ENCODE measurements around the gene RFESD.

The RFESD gene

DNA sequence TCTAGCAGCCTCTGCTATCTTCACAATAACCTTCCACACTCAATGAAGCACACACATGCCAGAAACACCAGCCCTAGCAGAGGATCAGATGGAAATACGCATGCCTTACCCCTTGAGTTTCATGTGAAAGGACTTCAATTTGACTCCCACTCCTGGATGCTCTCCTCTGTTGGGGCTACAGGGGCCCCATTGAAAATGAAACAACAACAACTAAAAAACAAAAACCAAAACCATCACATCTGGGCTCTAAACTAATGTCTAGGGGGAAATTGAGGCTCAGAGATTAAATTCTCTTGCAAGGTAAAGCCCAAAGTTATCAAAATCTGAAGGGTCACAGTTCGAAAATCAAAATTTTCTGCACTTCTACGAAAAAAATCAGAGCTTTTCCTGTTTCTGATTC is 7.9 kb upstream of the RFESD start:
- no peak overlapping the region for H3K27ac ChIP-seq (ENCODE audit: low read depth, low read length)
- H3K4me3 ChIP-seq (ENCODE audit: low read depth, low read length) = no peak overlapping the region
- no peak overlapping the region for H2BK5ac ChIP-seq (ENCODE audit: low read depth, low read length, poor library complexity)
- H3K14ac ChIP-seq (ENCODE audit: low read length) = no peak overlapping the region
- no CpG with 5 or more reads among the region's 3 CpGs for WGBS (ENCODE audit: extremely low coverage, insufficient coverage, insufficient read length)
- no peak overlapping the region for H2BK120ac ChIP-seq (ENCODE audit: insufficient read depth, low read length, poor library complexity)
- no peaks in the 10 kb centered on the region for H3K79me2 ChIP-seq (ENCODE audit: control insufficient read depth, insufficient read depth, low read length, poor library complexity)
- H3K9ac ChIP-seq (ENCODE audit: low read length) = no peak overlapping the region
- H3K4ac ChIP-seq (ENCODE audit: low read depth, low read length) = no peak overlapping the region
- H2AFZ ChIP-seq (ENCODE audit: insufficient read depth, low read length, poor library complexity) = no peak overlapping the region
- H3K79me1 ChIP-seq (ENCODE audit: low read length) = no peaks in the 10 kb centered on the region
- DNase-seq = no peak
- no peaks in the 10 kb centered on the region for H3K9me3 ChIP-seq (ENCODE audit: insufficient read depth, low read depth, low read length)
- H3K23ac ChIP-seq (ENCODE audit: low read length) = no peak overlapping the region
- no peak overlapping the region for H3K4me2 ChIP-seq (ENCODE audit: low read length)
- no peaks in the 10 kb centered on the region for H3K36me3 ChIP-seq (ENCODE audit: control insufficient read depth in 1 of 2, insufficient read depth in 2 of 2, low read length in 2 of 2)
- no peak overlapping the region for H4K91ac ChIP-seq (ENCODE audit: low read depth, low read length)
- no peak overlapping the region for H4K8ac ChIP-seq (ENCODE audit: low read depth, low read length)
- H2BK12ac ChIP-seq (ENCODE audit: low read length) = no peak overlapping the region
- no peak overlapping the region for H2AK5ac ChIP-seq (ENCODE audit: low read length)
- no peak overlapping the region for H3K18ac ChIP-seq (ENCODE audit: low read length)
- H3K4me1 ChIP-seq (ENCODE audit: control insufficient read depth in 1 of 2, insufficient read depth in 2 of 2, low read length in 2 of 2) = no peaks in the 10 kb centered on the region
- no peak overlapping the region for H4K12ac ChIP-seq (ENCODE audit: low read depth, low read length)
- no peaks in the 10 kb centered on the region for H3K27me3 ChIP-seq (ENCODE audit: insufficient read depth, low read length)

DNA sequence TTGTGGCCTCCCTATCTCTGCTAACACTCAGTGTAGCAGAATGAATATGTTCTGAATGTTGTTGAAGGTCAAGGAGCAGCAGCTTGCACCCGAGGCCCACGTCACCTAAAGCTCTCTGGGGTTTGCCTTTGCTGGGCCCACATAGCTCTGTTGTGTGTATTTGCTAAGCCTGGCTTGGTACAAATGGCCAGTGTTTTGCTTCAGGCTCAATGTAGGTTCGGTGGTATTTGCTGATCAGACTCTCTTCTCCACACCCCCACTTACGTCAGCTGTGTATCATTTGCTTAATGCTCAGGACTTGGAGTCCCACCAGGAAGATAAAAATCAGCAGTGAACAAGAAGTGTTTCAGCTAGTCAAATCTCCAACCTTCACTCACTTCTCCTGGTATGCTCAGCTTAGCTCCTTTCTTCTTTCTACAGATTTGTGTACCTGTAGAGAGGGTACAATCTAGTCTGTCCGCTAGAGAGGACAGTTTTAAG is 4.8 kb upstream of the RFESD start:
- Histone ChIP-seq H3K36me3 (ENCODE audit: control insufficient read depth in 1 of 2, insufficient read depth in 2 of 2, low read length in 2 of 2) (no peaks in the 10 kb centered on the region), H3K4me2 (ENCODE audit: low read length) (no peak overlapping the region), H3K9me3 (ENCODE audit: insufficient read depth, low read depth, low read length) (no peaks in the 10 kb centered on the region), H3K4me1 (ENCODE audit: control insufficient read depth in 1 of 2, insufficient read depth in 2 of 2, low read length in 2 of 2) (no peaks in the 10 kb centered on the region), H3K23ac (ENCODE audit: low read length) (no peak overlapping the region), H3K4me3 (ENCODE audit: low read depth, low read length) (no peak overlapping the region), H3K18ac (ENCODE audit: low read length) (no peak overlapping the region), H3K79me2 (ENCODE audit: control insufficient read depth, insufficient read depth, low read length, poor library complexity) (no peaks in the 10 kb centered on the region), H4K91ac (ENCODE audit: low read depth, low read length) (no peak overlapping the region), H4K8ac (ENCODE audit: low read depth, low read length) (no peak overlapping the region), H4K12ac (ENCODE audit: low read depth, low read length) (no peak overlapping the region), H2BK120ac (ENCODE audit: insufficient read depth, low read length, poor library complexity) (no peak overlapping the region), H3K27ac (ENCODE audit: low read depth, low read length) (no peak overlapping the region), H2AFZ (ENCODE audit: insufficient read depth, low read length, poor library complexity) (no peak overlapping the region), H3K9ac (ENCODE audit: low read length) (no peak overlapping the region), H2AK5ac (ENCODE audit: low read length) (no peak overlapping the region), H2BK12ac (ENCODE audit: low read length) (no peak overlapping the region), H3K14ac (ENCODE audit: low read length) (no peak overlapping the region), H3K27me3 (ENCODE audit: insufficient read depth, low read length) (no peaks in the 10 kb centered on the region), H2BK5ac (ENCODE audit: low read depth, low read length, poor library complexity) (no peak overlapping the region), H3K4ac (ENCODE audit: low read depth, low read length) (no peak overlapping the region), H3K79me1 (ENCODE audit: low read length) (peaks cover 2% of the 10 kb centered on the region)
- no peak for DNase-seq
- no CpG with 5 or more reads among the region's 5 CpGs for WGBS (ENCODE audit: extremely low coverage, insufficient coverage, insufficient read length)

DNA sequence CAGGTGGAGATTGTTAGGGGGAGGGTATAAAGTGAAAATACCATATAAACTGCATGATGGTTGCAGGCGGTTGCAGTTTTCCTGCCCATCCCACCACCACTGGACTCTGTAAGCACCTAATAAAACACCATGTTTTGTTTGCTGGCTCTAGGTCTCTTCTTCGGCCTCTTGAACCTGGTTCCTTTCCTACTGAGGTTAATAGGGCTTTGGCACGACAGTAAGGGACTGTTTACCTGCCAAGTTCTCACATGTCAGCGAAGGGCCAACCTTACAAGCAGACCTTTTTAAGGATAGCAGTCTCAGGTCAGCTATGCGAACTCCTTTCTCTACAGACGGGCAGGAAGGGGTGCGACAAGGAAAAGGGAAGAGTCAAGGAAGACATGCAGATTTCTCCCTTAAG is 3.4 kb upstream of the RFESD start:
- Histone ChIP-seq H3K14ac (ENCODE audit: low read length) (no peak overlapping the region), H2BK5ac (ENCODE audit: low read depth, low read length, poor library complexity) (no peak overlapping the region), H3K79me2 (ENCODE audit: control insufficient read depth, insufficient read depth, low read length, poor library complexity) (no peaks in the 10 kb centered on the region), H3K4me3 (ENCODE audit: low read depth, low read length) (no peak overlapping the region), H4K12ac (ENCODE audit: low read depth, low read length) (no peak overlapping the region), H2BK12ac (ENCODE audit: low read length) (no peak overlapping the region), H3K79me1 (ENCODE audit: low read length) (peaks cover 6% of the 10 kb centered on the region), H3K27ac (ENCODE audit: low read depth, low read length) (no peak overlapping the region), H3K36me3 (ENCODE audit: control insufficient read depth in 1 of 2, insufficient read depth in 2 of 2, low read length in 2 of 2) (no peaks in the 10 kb centered on the region), H3K18ac (ENCODE audit: low read length) (no peak overlapping the region), H3K23ac (ENCODE audit: low read length) (no peak overlapping the region), H2AK5ac (ENCODE audit: low read length) (no peak overlapping the region), H2BK120ac (ENCODE audit: insufficient read depth, low read length, poor library complexity) (no peak overlapping the region), H4K91ac (ENCODE audit: low read depth, low read length) (no peak overlapping the region), H3K9ac (ENCODE audit: low read length) (no peak overlapping the region), H3K4me1 (ENCODE audit: control insufficient read depth in 1 of 2, insufficient read depth in 2 of 2, low read length in 2 of 2) (peaks cover 0 to 3% of the 10 kb centered on the region in 2 experiments), H3K4me2 (ENCODE audit: low read length) (no peak overlapping the region), H3K9me3 (ENCODE audit: insufficient read depth, low read depth, low read length) (no peaks in the 10 kb centered on the region), H4K8ac (ENCODE audit: low read depth, low read length) (no peak overlapping the region), H3K27me3 (ENCODE audit: insufficient read depth, low read length) (no peaks in the 10 kb centered on the region), H2AFZ (ENCODE audit: insufficient read depth, low read length, poor library complexity) (no peak overlapping the region), H3K4ac (ENCODE audit: low read depth, low read length) (no peak overlapping the region)
- WGBS (ENCODE audit: extremely low coverage, insufficient coverage, insufficient read length) = no CpG with 5 or more reads among the region's 7 CpGs
- no peak for DNase-seq

DNA sequence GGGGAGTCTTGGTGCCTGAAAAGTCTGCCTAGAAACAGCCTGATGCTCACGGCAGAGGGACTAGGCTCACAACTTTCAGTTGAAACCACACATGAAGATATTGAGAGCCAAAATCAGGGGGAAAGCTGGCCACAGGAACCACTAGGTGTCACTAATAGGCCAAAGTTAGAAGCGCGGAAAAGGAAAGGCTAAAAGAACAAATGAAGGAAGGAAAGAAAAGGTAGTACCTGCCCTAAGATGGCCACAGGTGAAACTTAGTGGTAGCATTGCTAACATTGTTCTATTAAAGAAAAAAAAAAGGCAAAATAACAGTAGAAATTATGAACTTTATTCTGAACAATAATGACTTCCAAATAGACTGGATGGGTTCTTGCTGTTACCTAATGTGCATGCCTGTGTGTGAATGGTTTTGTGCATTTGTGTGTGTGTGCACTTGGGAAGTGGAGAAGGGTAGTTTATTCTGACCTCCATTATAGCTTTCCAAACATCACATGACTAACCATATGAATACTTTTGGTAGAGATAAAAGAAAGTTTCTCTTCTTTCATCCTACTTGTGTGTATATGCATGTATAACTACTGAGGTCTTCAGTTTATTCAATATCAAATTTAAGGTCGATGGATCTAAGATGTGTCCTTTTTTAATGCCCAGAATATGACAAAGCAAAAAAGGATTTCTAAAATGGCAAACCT is 2.1 kb upstream of the RFESD start:
- H2BK12ac ChIP-seq (ENCODE audit: low read length) = no peak overlapping the region
- H3K27ac ChIP-seq (ENCODE audit: low read depth, low read length) = no peak overlapping the region
- H3K4me3 ChIP-seq (ENCODE audit: low read depth, low read length) = no peak overlapping the region
- DNase-seq = peak; percentile 21 to 77
- no peaks in the 10 kb centered on the region for H3K79me2 ChIP-seq (ENCODE audit: control insufficient read depth, insufficient read depth, low read length, poor library complexity)
- H4K8ac ChIP-seq (ENCODE audit: low read depth, low read length) = no peak overlapping the region
- H3K4ac ChIP-seq (ENCODE audit: low read depth, low read length) = no peak overlapping the region
- no peaks in the 10 kb centered on the region for H3K36me3 ChIP-seq (ENCODE audit: control insufficient read depth in 1 of 2, insufficient read depth in 2 of 2, low read length in 2 of 2)
- H2AFZ ChIP-seq (ENCODE audit: insufficient read depth, low read length, poor library complexity) = no peak overlapping the region
- peaks cover 6% of the 10 kb centered on the region for H3K79me1 ChIP-seq (ENCODE audit: low read length)
- H3K9ac ChIP-seq (ENCODE audit: low read length) = no peak overlapping the region
- H3K23ac ChIP-seq (ENCODE audit: low read length) = no peak overlapping the region
- no peak overlapping the region for H2BK5ac ChIP-seq (ENCODE audit: low read depth, low read length, poor library complexity)
- H3K14ac ChIP-seq (ENCODE audit: low read length) = no peak overlapping the region
- no CpG with 5 or more reads among the region's 4 CpGs for WGBS (ENCODE audit: extremely low coverage, insufficient coverage, insufficient read length)
- no peak overlapping the region for H3K4me2 ChIP-seq (ENCODE audit: low read length)
- no peak overlapping the region for H4K12ac ChIP-seq (ENCODE audit: low read depth, low read length)
- H4K91ac ChIP-seq (ENCODE audit: low read depth, low read length) = no peak overlapping the region
- H3K18ac ChIP-seq (ENCODE audit: low read length) = no peak overlapping the region
- H3K27me3 ChIP-seq (ENCODE audit: insufficient read depth, low read length) = no peaks in the 10 kb centered on the region
- no peak overlapping the region for H2BK120ac ChIP-seq (ENCODE audit: insufficient read depth, low read length, poor library complexity)
- no peaks in the 10 kb centered on the region for H3K9me3 ChIP-seq (ENCODE audit: insufficient read depth, low read depth, low read length)
- H3K4me1 ChIP-seq (ENCODE audit: control insufficient read depth in 1 of 2, insufficient read depth in 2 of 2, low read length in 2 of 2) = peaks cover 0 to 3% of the 10 kb centered on the region in 2 experiments
- no peak overlapping the region for H2AK5ac ChIP-seq (ENCODE audit: low read length)

Measured in trophoblast cell (in vitro differentiated cells and primary cell).